Measurements from ENCODE around the gene RUSF1.
"Not testable (repeated sequence)": the region's sequence is repeated elsewhere in the genome, so short reads cannot be mapped to it uniquely, and the experiment has no call there.

The RUSF1 gene

DNA sequence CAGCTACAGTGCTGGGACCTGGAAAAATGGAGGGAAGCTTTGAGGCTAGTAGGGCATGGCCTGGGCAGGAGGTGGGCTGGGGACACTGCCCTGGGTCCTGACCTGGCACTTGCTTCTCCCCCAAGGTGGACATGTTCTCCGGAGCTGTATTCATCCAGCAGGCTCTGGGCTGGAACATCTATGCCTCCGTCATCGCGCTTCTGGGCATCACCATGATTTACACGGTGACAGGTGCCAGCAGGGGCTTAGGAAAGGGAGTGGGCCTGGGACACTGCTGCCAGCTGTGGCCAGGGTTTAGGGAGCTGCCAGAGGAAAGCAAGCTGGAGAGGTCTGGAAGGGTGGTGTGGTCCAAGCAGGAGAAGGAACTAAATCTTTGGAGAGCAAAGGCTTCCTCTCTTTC, 22.1 kb downstream of the RUSF1 start:
- no peak overlapping the region for H3K4me3 ChIP-seq (ENCODE audit: low read depth, low read length)

GRCh38 chr16:31485571-31485970, 22.6 kb downstream of the RUSF1 start:
- H3K4me3 ChIP-seq (ENCODE audit: low read depth, low read length): no peak overlapping the region
- TF ChIP-seq CTCF (IDR thresholded peaks at IDR 0.05; ENCODE audit: borderline replicate concordance, insufficient read depth, low read depth, low read length): no peak

More for the DNA sequence above, 22.1 kb downstream of the RUSF1 start:
- TF ChIP-seq CTCF (IDR thresholded peaks at IDR 0.05; ENCODE audit: borderline replicate concordance, insufficient read depth, low read depth, low read length): no peak

- no peak overlapping the region for H3K4me3 ChIP-seq (ENCODE audit: low read depth, low read length)
- no peak for TF ChIP-seq CTCF (IDR thresholded peaks at IDR 0.05; ENCODE audit: borderline replicate concordance, insufficient read depth, low read depth, low read length)
These were observed 23.6 kb downstream of the RUSF1 start for GRCh38 chr16:31484491-31485171.

- H3K4me3 ChIP-seq (ENCODE audit: low read depth, low read length): not testable (repeated sequence)
These were observed 24.1 kb downstream of the RUSF1 start for GRCh38 chr16:31484048-31484447.

DNA sequence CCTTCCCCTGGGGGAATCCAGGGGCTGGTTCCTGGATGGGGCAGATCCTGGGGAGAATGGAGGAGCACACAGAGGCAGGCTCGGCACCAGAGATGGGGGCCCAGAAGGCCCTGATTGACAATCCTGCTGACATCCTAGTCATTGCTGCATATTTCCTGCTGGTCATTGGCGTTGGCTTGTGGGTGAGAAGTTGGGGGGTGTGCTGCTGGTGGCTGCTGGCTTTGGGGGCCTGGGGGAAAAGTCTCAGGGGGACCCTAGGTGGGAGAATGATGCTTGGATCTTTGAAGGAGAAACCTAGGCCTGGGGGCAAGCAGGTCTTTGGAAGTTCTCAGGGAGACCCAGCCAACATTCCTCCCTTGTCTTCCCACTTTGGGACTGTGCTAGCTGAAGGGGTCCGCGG, 25.1 kb downstream of the RUSF1 start, which contains the start of gene SLC5A2:
SLC5A2 (plus strand) TSS at position 43 of the 400 bp plus-strand sequence; CDS start at position 57, 14 bp downstream.
- no peak for TF ChIP-seq CTCF (IDR thresholded peaks at IDR 0.05; ENCODE audit: borderline replicate concordance, insufficient read depth, low read depth, low read length)
- no peak within 1 kb of the TSS for H3K4me3 ChIP-seq (ENCODE audit: low read depth, low read length)

GRCh38 chr16:31480851-31481536, 27.2 kb downstream of the RUSF1 start:
- TF ChIP-seq CTCF (IDR thresholded peaks at IDR 0.05; ENCODE audit: borderline replicate concordance, insufficient read depth, low read depth, low read length): no peak
- H3K4me3 ChIP-seq (ENCODE audit: low read depth, low read length): no peak overlapping the region

GRCh38 chr16:31479751-31480150, 28.4 kb downstream of the RUSF1 start:
- no peak overlapping the region for H3K4me3 ChIP-seq (ENCODE audit: low read depth, low read length)
- no peak for TF ChIP-seq CTCF (IDR thresholded peaks at IDR 0.05; ENCODE audit: borderline replicate concordance, insufficient read depth, low read depth, low read length)
